AG09309 (cell line): Measurements from ENCODE around the gene HERC2.
A peak's percentile ranks its signal among the peaks of the same experiment; 100 is the strongest.
"Not testable (repeated sequence)": the region's sequence is repeated elsewhere in the genome, so short reads cannot be mapped to it uniquely, and the experiment has no call there.

Source experiments
- DNase-seq: peaks from one replicate; pipeline ENCODE4 v3.0.0-alpha.2; 2010; ENCODE audit warnings: low read depth
- H3K4me3 ChIP-seq: 2 replicates; pipeline ENCODE4 v1.5.1; 2011; ENCODE audit warnings: mild to moderate bottlenecking, low read depth, low read length, moderate library complexity; ENCODE audit not compliant: control insufficient read depth

HERC2 gene

GRCh38 chr15:28322129-28322588 lies at the start of gene HERC2:
HERC2 (minus strand) TSS chr15:28322179; CDS start chr15:28321433, 746 bp downstream.
- DNase-seq: not testable (repeated sequence)
- peak within 1 kb of the TSS; percentile 33 for H3K4me3 ChIP-seq

GRCh38 chr15:28365502-28365901 lies 43.5 kb upstream of the HERC2 start:
- H3K4me3 ChIP-seq, DNase-seq: not testable (repeated sequence)

GRCh38 chr15:28357984-28358383 lies 36.0 kb upstream of the HERC2 start, which contains the start of gene GOLGA6L24:
GOLGA6L24 (minus strand) TSS chr15:28358084; CDS start chr15:28358023, 61 bp downstream.
- not testable (repeated sequence) for H3K4me3 ChIP-seq, DNase-seq

GRCh38 chr15:28321358-28322078 lies 461 bp downstream of the HERC2 start:
- DNase-seq: not testable (repeated sequence)
- peak overlapping the region; percentile 33 for H3K4me3 ChIP-seq

GRCh38 chr15:28319725-28320124 lies 2.3 kb downstream of the HERC2 start:
- DNase-seq: not testable (repeated sequence)

GRCh38 chr15:28318828-28319227 lies 3.2 kb downstream of the HERC2 start:
- not testable (repeated sequence) for DNase-seq, H3K4me3 ChIP-seq

More at GRCh38 chr15:28319725-28320124, 2.3 kb downstream of the HERC2 start:
- not testable (repeated sequence) for H3K4me3 ChIP-seq

- not testable (repeated sequence) for DNase-seq, H3K4me3 ChIP-seq
These were observed 3.9 kb downstream of the HERC2 start for GRCh38 chr15:28318122-28318521.

- not testable (repeated sequence) for DNase-seq
These were observed 5.0 kb downstream of the HERC2 start for GRCh38 chr15:28316958-28317357.

GRCh38 chr15:28310454-28310853 lies 11.5 kb downstream of the HERC2 start:
- H3K4me3 ChIP-seq, DNase-seq: not testable (repeated sequence)

More at GRCh38 chr15:28316958-28317357, 5.0 kb downstream of the HERC2 start:
- H3K4me3 ChIP-seq: not testable (repeated sequence)

- not testable (repeated sequence) for DNase-seq, H3K4me3 ChIP-seq
These were observed 13.3 kb downstream of the HERC2 start for GRCh38 chr15:28308718-28309117.

GRCh38 chr15:28305700-28306099 lies 16.3 kb downstream of the HERC2 start:
- not testable (repeated sequence) for DNase-seq, H3K4me3 ChIP-seq

GRCh38 chr15:28297434-28297833 lies 24.5 kb downstream of the HERC2 start:
- DNase-seq, H3K4me3 ChIP-seq: not testable (repeated sequence)

GRCh38 chr15:28296814-28297213 lies 25.2 kb downstream of the HERC2 start:
- DNase-seq, H3K4me3 ChIP-seq: not testable (repeated sequence)

- H3K4me3 ChIP-seq, DNase-seq: not testable (repeated sequence)
These were observed 26.9 kb downstream of the HERC2 start for GRCh38 chr15:28295009-28295563.

GRCh38 chr15:28294560-28294959 lies 27.4 kb downstream of the HERC2 start:
- H3K4me3 ChIP-seq, DNase-seq: not testable (repeated sequence)
